Measurements from ENCODE around the gene NEDD4L. TPM values are rescaled to one million over a fixed set of nuclear protein-coding genes. Genes with fewer than 3 reads are reported as not detected.
A peak's percentile ranks its signal among the peaks of the same experiment; 100 is the strongest.

Gene NEDD4L
- total RNA-seq, 1 donor from 2014 or later: 15.6 TPM

- Histone ChIP-seq H3K4me3 (no peak overlapping the region), H3K36me3 (no peaks in the 10 kb centered on the region), H3K27ac (no peak overlapping the region), H3K9me3 (no peaks in the 10 kb centered on the region), H3K27me3 (no peaks in the 10 kb centered on the region), H3K4me1 (no peaks in the 10 kb centered on the region)
- DNase-seq (ENCODE audit: low spot score in 2 of 2): peak in 1 of 2 donors; percentile 35
- TF ChIP-seq CTCF (IDR thresholded peaks at IDR 0.05): no peak
- intact Hi-C loops (cut with DNase I): no loop called here
Measured at GRCh38 chr18:58407649-58408407, 363.8 kb downstream of the NEDD4L start.

- H3K4me1 ChIP-seq: no peaks in the 10 kb centered on the region
- H3K36me3 ChIP-seq: no peaks in the 10 kb centered on the region
- H3K9me3 ChIP-seq: no peaks in the 10 kb centered on the region
- TF ChIP-seq CTCF (IDR thresholded peaks at IDR 0.05): no peak
- no peak overlapping the region for H3K4me3 ChIP-seq
- H3K27me3 ChIP-seq: no peaks in the 10 kb centered on the region
- intact Hi-C loops (cut with DNase I): no loop called here
- DNase-seq (ENCODE audit: low spot score in 2 of 2): no peak
- H3K27ac ChIP-seq: no peak overlapping the region
Measured at GRCh38 chr18:58408665-58409064, 364.6 kb downstream of the NEDD4L start.

GRCh38 chr18:58409802-58410445 is 365.9 kb downstream of the NEDD4L start:
- no peak for TF ChIP-seq CTCF (IDR thresholded peaks at IDR 0.05)
- no peaks in the 10 kb centered on the region for H3K9me3 ChIP-seq
- intact Hi-C loops (cut with DNase I): no loop called here

GRCh38 chr18:58411323-58411722 is 367.3 kb downstream of the NEDD4L start:
- intact Hi-C loops (cut with DNase I): no loop called here

More at GRCh38 chr18:58409802-58410445, 365.9 kb downstream of the NEDD4L start:
- H3K4me1 ChIP-seq: no peaks in the 10 kb centered on the region
- H3K27me3 ChIP-seq: no peaks in the 10 kb centered on the region
- no peak overlapping the region for H3K27ac ChIP-seq
- no peak overlapping the region for H3K4me3 ChIP-seq
- H3K36me3 ChIP-seq: no peaks in the 10 kb centered on the region
- DNase-seq (ENCODE audit: low spot score in 2 of 2): no peak

More at GRCh38 chr18:58411323-58411722, 367.3 kb downstream of the NEDD4L start:
- DNase-seq (ENCODE audit: low spot score in 2 of 2): no peak
- H3K27ac ChIP-seq: no peak overlapping the region
- no peak for TF ChIP-seq CTCF (IDR thresholded peaks at IDR 0.05)
- no peak overlapping the region for H3K4me3 ChIP-seq
- no peaks in the 10 kb centered on the region for H3K36me3 ChIP-seq
- no peaks in the 10 kb centered on the region for H3K27me3 ChIP-seq
- no peaks in the 10 kb centered on the region for H3K4me1 ChIP-seq
- H3K9me3 ChIP-seq: no peaks in the 10 kb centered on the region

Data from ascending aorta (tissue), 2 donors.